ENCODE results near the gene CD160.
"Not testable (repeated sequence)": the region's sequence is repeated elsewhere in the genome, so short reads cannot be mapped to it uniquely, and the experiment has no call there.

The CD160 gene

DNA sequence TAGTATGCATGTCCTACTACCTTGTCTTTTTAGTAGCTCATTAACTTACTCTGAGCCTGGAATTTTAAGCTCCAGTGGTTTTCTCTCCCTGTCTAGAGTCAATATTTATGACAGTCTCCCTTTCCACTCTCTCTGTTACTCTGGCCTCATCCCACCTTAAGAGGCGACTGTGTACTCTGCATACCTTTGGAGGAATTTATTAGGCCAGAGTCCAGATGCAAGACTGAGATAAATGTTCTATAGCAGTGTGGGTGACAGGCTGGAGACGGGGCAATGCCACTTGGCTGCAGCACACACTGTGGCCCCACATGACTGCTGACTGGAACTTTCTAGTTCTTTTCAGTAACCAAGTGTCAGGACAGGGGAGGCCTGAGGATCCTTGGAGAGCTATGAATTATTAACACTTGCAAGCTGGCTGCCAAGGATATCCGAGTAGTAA lies 8.1 kb upstream of the CD160 start:
- TF ChIP-seq, protein P1, sequence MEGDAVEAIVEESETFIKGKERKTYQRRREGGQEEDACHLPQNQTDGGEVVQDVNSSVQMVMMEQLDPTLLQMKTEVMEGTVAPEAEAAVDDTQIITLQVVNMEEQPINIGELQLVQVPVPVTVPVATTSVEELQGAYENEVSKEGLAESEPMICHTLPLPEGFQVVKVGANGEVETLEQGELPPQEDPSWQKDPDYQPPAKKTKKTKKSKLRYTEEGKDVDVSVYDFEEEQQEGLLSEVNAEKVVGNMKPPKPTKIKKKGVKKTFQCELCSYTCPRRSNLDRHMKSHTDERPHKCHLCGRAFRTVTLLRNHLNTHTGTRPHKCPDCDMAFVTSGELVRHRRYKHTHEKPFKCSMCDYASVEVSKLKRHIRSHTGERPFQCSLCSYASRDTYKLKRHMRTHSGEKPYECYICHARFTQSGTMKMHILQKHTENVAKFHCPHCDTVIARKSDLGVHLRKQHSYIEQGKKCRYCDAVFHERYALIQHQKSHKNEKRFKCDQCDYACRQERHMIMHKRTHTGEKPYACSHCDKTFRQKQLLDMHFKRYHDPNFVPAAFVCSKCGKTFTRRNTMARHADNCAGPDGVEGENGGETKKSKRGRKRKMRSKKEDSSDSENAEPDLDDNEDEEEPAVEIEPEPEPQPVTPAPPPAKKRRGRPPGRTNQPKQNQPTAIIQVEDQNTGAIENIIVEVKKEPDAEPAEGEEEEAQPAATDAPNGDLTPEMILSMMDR (IDR thresholded peaks at IDR 0.05; ENCODE audit: borderline replicate concordance, control extremely low read depth, extremely low read depth, insufficient read depth, missing control alignments), result no peak
- no peak for DNase-seq (ENCODE audit: low spot score)
- in situ Hi-C loops (cut with MboI; ENCODE audit: low sequenced_read_pairs, unreplicated experiment), result no loop called here

DNA sequence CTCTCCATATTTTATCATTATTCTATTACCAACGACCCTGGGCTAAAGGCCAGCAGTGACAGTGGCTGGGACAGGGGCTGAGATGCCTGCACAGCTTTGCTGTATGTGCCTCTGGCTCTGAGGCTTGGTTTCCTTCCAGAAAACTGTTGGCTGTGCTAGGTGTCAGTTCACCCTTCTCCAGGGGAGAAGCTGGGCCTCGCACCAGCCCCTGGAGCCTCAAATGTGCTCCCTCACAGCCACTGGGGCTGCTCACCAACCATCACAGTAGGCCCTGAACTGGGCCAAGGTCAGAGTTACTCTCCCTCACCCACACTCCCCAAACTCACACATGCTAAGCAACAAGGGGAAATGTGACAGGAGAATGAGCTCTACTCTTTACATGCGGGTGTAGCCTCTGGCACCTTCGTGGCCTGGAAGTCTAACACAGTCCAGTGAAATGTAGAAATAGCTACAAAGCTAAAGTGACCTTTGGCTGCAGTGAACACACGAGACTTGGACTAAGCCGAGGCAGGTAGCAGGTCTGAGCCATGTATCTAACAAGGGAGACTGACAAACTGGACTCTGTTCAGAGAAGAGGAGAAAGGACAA lies 4.7 kb upstream of the CD160 start:
- DNase-seq (ENCODE audit: low spot score), result no peak
- TF ChIP-seq, protein P1 (IDR thresholded peaks at IDR 0.05; ENCODE audit: borderline replicate concordance, control extremely low read depth, extremely low read depth, insufficient read depth, missing control alignments), result no peak
- in situ Hi-C loops (cut with MboI; ENCODE audit: low sequenced_read_pairs, unreplicated experiment), result no loop called here

DNA sequence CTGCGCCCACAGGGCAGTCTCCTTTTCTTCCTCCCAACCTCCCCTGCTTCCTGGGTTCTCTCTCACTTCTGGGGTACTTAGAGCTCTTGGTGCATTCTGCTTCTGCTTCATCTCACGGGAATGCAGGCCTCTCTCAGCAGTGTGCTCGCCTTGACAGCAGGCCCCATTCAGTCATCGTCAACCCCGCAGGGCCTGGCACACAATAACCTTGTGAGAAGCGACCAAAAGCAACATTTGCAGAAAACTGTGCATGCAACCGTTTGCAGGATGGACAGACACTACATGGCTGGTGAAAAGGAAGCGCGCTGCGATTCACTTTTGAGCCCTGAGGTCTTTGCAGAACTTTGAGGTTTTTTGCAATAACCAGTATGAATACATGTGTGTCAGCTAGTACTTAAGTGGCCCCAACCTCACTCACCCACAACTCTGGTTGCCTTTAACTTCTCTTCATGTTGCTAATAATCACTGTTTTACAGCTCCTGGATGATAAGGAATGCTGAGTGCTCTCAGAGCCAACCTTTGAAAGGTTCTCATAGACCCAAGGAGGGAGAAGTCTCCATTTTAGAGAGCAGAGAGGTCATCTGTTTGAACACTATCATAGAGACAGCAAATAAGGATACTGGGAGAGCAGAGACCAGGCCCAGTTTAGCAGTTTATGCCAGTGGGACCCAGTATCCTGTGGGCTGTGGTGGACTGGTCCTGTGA lies 2.5 kb upstream of the CD160 start:
- no peak for DNase-seq (ENCODE audit: low spot score)
- TF ChIP-seq, protein P1 (IDR thresholded peaks at IDR 0.05; ENCODE audit: borderline replicate concordance, control extremely low read depth, extremely low read depth, insufficient read depth, missing control alignments), result no peak
- in situ Hi-C loops (cut with MboI; ENCODE audit: low sequenced_read_pairs, unreplicated experiment), result no loop called here

DNA sequence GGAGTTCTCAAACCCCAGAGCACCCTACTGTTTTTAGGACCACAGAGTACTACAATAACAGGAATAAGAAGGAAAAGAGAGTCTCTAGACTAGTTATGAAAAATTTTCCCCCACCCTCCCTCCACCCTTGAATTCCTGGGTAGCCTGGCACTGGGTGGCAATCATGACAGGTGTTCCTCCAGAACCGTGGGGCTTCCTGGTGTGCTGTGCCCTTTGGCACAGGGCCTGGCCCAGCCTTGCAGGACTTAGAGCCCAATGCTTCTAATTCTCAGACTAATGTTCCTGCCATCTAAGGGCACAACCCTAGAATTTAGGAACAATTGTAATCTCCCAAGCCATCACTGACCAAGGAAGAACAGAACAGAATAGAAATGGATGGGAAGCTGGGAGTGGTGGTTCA lies 1.5 kb upstream of the CD160 start:
- DNase-seq (ENCODE audit: low spot score), result no peak
- TF ChIP-seq, protein P1 (IDR thresholded peaks at IDR 0.05; ENCODE audit: borderline replicate concordance, control extremely low read depth, extremely low read depth, insufficient read depth, missing control alignments), result no peak
- in situ Hi-C loops (cut with MboI; ENCODE audit: low sequenced_read_pairs, unreplicated experiment), result no loop called here

DNA sequence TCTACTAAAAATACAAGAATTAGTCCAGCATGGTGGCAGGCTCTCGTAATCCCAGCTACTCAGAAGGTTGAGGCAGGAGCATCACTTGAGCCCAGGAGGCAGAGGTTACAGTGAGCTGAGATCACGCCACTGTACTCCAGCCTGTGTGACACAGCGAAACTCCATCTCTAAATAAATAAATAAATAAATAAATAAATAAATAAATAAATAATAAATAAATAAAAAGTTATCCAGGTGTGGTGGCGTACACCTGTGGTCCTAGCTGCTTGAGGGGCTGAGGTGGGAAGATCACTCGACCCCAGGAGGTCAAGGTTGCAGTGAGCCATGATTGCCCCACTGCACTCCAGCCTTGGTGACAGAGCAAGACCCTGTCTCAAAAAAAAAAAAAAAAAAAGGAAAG lies 834 bp upstream of the CD160 start:
- DNase-seq (ENCODE audit: low spot score); in situ Hi-C loops (cut with MboI; ENCODE audit: low sequenced_read_pairs, unreplicated experiment): not testable (repeated sequence)

DNA sequence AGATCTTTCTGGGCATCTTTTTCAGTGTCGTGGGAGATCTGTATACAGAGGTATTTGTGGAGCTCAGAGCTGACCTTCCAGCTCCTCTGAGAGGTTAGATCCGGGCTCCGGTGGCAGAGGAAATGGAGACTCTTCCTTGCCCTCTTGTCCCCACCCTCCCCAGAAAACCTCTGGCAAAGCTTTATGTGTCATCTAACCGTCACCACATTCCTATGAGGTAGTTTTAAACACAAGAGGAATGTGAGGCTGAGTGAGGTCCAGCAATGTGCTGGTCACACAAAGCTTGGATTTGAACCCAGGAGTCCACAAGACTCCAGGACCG lies 1.2 kb downstream of the CD160 start:
- DNase-seq (ENCODE audit: low spot score), result no peak
- TF ChIP-seq, protein P1 (IDR thresholded peaks at IDR 0.05; ENCODE audit: borderline replicate concordance, control extremely low read depth, extremely low read depth, insufficient read depth, missing control alignments), result no peak
- in situ Hi-C loops (cut with MboI; ENCODE audit: low sequenced_read_pairs, unreplicated experiment), result no loop called here

DNA sequence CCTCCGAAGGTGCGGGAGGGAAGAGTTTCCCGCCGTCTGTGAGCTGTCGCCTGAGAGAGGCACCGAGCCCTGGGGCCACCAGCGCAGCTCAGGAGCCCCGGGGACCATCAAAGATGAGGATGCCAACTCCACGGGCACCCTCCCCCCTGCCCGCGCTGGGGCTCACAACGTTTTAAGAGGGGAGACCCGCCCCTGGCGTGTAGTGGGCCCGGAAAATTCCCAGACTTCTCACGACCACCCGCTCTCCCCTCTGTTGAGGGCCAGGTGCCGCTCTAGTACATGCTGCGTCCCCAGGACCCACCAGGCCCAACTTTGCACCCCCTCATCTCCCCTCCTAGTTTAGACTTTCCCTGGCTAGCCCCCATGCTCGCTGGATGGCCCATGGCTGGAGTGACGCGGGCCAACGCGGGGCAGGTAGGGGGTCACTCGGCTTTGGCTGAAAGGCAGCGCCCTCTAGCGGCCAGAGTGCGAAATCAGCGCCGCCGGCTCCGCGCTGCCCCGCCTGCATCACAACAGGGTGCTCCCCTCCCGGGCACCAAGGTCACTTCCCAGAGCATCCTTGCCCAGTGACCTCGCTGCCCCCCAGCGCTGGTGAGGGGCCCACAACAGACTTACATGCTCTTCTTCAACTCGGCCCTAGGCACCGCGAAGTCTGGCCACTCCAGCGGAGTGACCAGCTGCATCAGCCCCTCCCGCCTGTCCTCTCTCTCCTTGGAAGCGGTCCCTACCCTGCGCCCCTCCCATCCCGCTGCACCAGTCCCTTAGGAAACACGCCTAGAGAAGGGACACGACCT lies 1.8 kb downstream of the CD160 start:
- TF ChIP-seq, protein P1 (IDR thresholded peaks at IDR 0.05; ENCODE audit: borderline replicate concordance, control extremely low read depth, extremely low read depth, insufficient read depth, missing control alignments), result peak; percentile 94
- in situ Hi-C loops (cut with MboI; ENCODE audit: low sequenced_read_pairs, unreplicated experiment), result no loop called here
- DNase-seq (ENCODE audit: low spot score), result peak; percentile 84

DNA sequence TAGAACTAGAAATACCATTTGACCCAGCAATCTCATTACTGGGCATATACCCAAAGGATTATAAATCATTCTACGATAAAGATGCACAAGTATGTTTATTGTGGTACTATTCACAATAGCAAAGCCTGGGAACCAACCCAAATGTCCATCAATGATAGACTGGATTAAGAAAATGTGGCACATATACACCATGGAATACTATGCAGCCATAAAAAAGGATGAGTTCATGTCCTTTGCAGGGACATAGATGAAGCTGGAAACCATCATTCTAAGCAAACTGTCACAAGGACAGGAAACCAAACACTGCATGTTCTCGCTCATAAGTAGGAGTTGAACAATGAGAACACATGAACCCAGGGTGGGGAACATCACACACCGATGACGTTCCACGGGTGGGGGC lies 6.9 kb downstream of the CD160 start:
- in situ Hi-C loops (cut with MboI; ENCODE audit: low sequenced_read_pairs, unreplicated experiment); DNase-seq (ENCODE audit: low spot score): not testable (repeated sequence)

All from GM13976 (cell line).